GM12872 (cell line): ENCODE data around the gene DBN1.

Source experiments
- CTCF ChIP-seq: IDR thresholded peaks from 3 replicates; pipeline ENCODE4 v1.5.1; 2011; ENCODE audit warnings: low read depth, mild to moderate bottlenecking, low read length, moderate library complexity; ENCODE audit not compliant: insufficient read depth

Gene DBN1

GRCh38 chr5:177502886-177503285, 29.5 kb upstream of the DBN1 start:
- TF ChIP-seq CTCF = no peak

- TF ChIP-seq CTCF = no peak
These were observed 28.6 kb upstream of the DBN1 start for GRCh38 chr5:177501874-177502678.

GRCh38 chr5:177500685-177501522, 27.5 kb upstream of the DBN1 start:
- peak; percentile 99 for TF ChIP-seq CTCF

GRCh38 chr5:177499842-177500241, 26.4 kb upstream of the DBN1 start:
- no peak for TF ChIP-seq CTCF

- no peak for TF ChIP-seq CTCF
These were observed 24.8 kb upstream of the DBN1 start for GRCh38 chr5:177498013-177498787.

GRCh38 chr5:177497292-177498012, 24.0 kb upstream of the DBN1 start, which contains the start of gene PDLIM7:
Gene PDLIM7, minus strand, starts transcription at chr5:177497604. Its CDS starts 1,092 bp downstream, at chr5:177496512.
- TF ChIP-seq CTCF = 0 out of 3 replicates have a peak, but pooled peaks have one; percentile 11
